OCI-LY7 (cell line): Measurements from ENCODE around the gene CD93.

ENCODE experiments used
- EZH2phosphoT487 ChIP-seq: fragments of 200-600 bp; sonication (generic); IDR thresholded peaks from 2 replicates; pipeline ENCODE4 v1.6.1; 2018; ENCODE audit warnings: low read depth, borderline replicate concordance, mild to moderate bottlenecking, mixed run types, antibody characterized with exemption, low read length, moderate library complexity, mixed read lengths
- TF ChIP-seq, protein P1 (sequence below): fragments of 200-600 bp; sonication (generic); conservative IDR thresholded peaks from 2 replicates; pipeline ENCODE4 v1.5.1; 2014; ENCODE audit warnings: mild to moderate bottlenecking, antibody characterized with exemption, low read length, moderate library complexity, mixed read lengths

DNA sequence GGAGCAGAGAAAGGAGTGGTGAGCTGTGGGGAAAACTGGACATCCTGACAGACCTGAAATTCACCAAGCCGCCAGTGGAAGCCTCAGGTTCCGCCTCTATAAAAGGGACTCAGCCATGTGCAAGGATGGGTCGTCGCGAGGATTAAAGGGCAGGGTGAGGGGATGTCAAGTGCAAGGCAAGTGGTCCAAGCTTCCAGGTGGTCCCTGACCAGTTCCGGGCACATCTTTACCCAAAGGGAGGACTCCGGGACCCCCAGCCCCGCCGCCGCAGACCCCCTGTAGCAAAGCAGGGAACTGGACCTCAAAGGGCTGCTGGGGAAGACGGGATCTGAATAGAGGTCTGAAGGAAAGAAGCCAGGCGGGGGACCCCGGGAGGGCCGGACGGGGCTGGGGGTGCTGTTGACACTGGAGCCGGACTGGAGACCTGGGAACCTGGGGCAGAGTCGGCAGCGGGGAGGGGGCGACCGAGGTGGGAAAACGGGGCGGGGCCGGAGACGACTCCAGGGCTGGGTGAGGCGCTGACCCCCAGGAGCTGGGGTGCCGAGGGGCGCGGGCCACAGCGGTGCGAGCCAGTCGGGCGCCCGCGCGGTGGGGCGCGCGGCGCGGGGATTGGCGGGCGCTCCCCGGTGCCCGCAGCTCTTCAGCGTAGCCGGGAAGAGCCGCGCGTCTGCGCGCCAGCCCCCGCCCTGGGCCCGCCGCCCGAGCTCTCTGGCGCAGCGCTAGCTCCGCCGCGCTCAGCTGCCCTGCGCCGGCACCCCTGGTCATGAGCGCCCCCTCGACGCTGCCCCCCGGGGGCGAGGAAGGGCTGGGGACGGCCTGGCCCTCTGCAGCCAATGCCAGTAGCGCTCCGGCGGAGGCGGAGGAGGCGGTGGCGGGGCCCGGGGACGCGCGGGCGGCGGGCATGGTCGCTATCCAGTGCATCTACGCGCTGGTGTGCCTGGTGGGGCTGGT is 51.1 kb downstream of the CD93 start, which contains the start of gene SSTR4:
- TF ChIP-seq EZH2phosphoT487: no peak
- TF ChIP-seq, protein P1, sequence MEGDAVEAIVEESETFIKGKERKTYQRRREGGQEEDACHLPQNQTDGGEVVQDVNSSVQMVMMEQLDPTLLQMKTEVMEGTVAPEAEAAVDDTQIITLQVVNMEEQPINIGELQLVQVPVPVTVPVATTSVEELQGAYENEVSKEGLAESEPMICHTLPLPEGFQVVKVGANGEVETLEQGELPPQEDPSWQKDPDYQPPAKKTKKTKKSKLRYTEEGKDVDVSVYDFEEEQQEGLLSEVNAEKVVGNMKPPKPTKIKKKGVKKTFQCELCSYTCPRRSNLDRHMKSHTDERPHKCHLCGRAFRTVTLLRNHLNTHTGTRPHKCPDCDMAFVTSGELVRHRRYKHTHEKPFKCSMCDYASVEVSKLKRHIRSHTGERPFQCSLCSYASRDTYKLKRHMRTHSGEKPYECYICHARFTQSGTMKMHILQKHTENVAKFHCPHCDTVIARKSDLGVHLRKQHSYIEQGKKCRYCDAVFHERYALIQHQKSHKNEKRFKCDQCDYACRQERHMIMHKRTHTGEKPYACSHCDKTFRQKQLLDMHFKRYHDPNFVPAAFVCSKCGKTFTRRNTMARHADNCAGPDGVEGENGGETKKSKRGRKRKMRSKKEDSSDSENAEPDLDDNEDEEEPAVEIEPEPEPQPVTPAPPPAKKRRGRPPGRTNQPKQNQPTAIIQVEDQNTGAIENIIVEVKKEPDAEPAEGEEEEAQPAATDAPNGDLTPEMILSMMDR: no peak
